HG03571 (cell line): ENCODE data around the gene SOCS1.

Source experiments
- ATAC-seq: cut with Tn5 transposase; IDR thresholded peaks from one replicate; pipeline ENCODE4 v1.9.1; 2021; ENCODE audit not compliant: unreplicated experiment

SOCS1 gene

DNA sequence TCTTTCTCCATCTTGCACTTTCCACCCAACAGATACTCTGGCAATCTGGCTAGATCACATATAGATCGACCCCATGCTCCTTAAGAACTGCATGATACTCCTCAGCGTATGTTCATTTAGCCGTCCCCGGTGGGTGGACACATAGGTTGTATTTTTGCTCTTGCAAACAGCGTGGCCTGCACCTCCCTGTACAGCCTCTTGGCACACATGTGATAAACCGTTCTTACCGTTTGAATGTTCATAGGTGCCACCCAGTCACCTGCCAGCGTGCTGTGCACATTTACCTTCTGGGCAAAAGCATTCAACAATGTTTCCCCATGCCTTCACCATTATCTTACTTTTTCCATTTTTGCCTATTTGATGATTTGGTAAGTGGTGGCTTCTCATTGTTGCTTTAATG lies 6.9 kb upstream of the SOCS1 start:
- ATAC-seq: no peak

DNA sequence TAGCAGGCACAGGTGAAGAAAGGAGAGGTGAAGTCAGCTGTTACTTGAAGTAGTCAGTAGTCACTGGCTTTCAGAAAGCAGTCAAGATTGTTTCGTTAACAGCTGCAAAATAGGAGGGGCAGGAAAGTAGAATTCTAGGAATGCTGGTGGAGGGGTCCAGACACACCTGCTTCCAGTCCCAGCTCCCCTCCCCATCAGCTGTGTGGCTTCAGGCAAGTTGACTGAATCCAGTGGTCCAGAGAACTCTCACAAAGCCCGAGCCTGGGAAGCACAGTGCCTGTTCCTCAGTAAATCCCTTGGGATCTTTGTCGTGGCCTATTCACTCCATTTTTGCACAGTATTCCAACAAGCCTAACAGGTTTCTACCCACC lies 4.6 kb upstream of the SOCS1 start:
- ATAC-seq: no peak

DNA sequence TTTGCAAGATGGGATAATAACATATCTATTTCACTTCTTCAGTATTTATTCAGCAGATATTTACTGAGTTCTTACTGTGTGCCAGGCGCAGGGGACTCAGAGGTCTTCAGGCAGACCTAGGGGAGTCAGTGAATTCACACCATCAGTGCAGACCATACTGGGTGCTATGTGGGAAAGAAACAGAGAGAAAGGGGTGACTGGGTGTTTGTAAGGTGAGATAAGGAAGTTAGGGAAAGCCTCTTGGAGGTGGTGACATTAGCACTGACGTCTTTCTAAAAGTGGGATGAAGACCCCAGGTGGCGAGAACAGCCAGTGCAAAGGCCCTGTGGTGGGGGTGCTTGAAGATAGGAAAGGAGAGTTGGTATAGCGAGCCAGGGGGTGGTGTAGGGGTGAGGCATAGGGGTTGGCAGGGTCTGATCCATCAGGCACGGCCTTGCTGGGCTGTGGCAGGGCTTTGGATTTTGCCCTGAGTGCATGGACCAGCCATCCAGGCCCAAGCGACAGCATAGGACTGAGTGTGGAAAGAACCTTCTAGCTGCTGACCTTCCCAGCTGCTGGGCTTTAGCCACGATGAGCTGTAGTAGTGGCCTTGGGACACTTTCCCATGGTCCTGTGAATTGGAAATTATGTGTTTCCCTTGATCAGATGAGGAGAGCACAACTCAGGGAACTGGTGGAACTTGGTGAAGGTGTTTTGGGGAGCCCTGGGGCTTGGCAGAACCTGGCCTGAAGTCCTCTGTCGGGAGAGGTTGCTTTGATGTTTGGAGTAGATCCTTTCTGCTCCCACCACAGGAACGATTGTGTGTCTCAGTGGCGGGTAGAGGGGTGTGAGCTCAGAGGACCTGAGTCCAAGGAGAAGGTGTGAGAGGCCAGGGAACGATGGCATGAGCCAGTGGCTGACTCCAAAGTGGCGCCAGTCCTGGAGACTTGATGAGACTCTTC lies 3.9 kb upstream of the SOCS1 start:
- ATAC-seq: no peak

DNA sequence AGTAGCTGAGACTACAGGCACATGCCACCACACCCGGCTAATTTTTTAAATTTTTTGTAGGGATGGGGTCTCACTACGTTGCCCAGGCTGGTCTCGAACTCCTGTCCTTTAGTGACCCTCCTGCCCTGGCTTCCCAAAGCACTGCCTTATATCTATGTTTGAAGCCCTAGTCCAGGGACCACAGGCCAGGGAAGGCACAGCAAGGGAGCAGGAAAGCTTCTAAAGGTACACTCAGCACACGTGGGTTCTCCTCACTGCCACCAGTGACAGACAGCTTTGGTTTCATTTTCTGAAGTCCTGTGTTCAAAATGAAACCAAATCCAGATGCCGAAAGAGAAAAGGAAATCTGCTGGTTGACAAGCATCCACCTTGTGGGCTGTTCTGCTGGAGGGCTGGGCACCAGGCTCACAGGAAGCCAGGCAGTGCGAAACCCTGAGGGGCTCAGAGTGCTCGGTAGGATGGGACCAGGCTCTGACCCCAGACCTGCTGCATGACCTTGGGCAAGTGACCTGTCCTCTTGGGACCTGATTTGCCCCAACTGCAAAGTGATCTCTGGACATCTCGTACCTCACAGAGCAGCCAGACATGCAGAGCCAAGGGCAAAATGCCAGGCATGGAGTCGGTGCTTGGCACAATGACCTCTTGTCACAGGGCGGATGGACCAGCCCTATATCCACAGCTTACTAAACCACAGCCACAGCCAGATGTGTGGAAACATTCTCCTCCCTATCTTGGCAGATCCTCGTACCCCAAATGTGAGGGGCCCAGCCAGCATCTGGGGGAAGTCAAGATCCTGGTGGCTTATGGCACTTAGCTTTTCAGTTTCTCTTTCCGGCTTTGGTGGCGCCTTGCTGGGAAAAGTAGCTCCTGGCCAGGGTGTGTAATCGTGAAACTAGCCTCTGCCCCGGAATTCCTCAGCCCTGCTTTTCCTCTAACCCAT lies 2.8 kb upstream of the SOCS1 start:
- no peak for ATAC-seq

DNA sequence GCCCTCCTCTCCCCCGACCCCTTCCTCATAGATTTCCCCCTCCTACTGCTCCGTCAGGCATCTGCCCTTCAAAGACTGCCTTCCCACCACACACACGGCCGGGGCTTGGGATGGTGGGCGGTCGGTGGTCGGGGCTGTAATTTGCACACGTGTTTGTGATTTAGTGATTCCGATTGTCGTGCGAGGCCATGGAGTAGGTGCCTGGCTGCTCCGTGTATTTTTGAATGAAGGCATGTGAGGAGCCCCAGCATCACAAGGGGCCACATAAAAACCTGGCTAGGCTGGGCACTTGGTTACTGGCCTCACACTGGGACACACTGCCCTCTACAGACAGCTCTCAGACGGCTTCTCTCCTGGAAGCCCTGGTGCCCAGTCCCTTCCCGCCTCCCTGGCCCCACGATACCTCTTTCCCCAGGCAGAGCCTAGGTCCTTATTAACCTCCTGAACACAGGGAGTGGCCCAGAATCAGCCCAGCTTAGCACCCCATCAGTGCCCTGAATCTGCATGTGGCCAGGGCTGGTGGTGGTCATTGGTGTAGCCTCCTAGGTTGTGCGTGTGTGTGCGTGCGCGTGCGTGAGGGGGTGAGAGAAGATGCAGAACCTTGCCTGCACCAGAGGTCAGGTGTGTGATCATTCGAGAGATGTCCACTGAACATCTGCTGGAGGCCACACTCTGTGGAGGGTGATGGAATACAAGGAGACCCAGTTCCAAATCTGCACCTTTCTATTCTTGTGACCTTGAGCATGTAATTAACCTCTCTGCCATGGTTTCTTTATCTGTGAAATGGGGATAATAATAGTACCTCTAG lies 1.3 kb upstream of the SOCS1 start:
- no peak for ATAC-seq

DNA sequence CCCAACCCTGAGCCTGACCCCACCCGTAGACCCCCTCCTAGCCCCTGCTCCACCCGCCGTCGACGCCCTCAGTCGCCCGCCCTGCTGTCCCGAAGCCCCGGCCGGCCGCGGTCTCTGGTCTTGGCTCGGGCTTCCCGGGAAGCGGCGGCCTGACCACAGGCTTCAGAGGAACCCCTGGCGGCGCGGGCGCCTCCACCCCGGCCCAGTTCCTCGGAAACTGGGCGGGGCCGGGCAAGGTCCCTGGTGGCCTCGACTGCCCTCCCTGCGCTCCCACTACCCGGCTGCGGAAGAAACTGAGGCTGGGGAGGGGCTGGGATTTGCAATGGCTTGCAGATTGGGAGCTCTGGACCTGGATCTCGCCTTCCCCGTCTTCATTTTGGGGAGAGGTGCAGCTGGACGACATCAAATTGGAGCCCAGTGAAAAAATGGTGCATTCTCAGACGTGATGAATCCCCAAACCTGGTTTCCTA lies 692 bp upstream of the SOCS1 start:
- ATAC-seq: no peak

DNA sequence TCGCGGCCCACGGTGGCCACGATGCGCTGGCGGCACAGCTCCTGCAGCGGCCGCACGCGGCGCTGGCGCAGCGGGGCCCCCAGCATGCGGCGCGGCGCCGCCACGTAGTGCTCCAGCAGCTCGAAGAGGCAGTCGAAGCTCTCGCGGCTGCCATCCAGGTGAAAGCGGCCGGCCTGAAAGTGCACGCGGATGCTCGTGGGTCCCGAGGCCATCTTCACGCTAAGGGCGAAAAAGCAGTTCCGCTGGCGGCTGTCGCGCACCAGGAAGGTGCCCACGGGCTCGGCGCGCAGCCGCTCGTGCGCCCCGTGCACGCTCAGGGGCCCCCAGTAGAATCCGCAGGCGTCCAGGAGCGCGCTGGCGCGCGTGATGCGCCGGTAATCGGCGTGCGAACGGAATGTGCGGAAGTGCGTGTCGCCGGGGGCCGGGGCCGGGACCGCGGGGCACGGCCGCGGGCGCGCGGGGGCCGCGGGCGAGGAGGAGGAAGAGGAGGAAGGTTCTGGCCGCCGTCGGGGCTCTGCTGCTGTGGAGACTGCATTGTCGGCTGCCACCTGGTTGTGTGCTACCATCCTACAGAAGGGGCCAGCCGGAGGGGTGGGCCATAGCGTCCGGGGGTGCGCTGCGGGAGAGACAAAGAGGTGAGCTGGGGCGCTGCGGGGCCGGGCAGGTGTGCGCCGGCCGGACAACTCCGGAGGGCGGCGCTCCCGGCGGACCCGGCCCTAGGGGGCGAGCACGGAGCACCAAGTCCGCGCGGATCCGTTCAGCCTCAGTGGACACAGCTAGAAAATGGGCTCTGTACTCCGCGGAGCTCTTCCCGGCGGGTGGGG lies 879 bp downstream of the SOCS1 start:
- peak; percentile 3 for ATAC-seq

DNA sequence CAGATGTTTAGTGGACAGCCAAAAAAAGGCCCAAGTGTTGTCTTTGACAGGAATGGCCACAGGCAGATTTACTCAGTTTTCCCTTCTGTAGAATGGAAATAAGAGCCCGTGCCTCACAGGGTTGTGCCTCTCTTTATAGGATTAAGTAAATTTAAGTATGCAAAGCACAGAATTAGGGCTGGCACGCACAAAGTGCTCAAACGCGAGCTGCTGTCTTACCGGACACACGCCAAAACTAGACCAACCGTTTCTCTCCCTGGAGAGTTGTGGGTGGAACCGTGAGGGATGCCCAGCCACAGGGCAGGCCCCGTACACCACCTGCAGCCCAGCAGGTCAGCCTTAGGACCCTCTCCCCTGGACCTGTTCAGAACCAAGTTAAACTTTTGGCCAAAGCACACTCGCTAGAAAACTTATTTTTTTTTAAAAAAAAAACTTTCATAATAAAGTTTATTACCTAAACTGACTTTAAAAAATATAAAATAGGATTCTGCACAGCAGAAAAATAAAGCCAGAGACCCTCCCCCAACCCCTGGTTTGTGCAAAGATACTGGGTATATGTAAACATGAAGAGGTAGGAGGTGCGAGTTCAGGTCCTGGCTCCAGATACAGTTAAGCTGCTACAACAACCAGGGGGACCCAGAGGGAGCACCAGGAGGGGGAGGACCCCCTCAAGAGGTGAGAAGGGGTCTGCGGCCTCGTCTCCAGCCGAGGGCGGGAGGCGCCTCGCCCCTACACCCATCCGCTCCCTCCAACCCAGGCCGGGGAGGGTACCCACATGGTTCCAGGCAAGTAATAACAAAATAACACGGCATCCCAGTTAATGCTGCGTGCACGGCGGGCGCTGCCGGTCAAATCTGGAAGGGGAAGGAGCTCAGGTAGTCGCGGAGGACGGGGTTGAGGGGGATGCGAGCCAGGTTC lies 1.8 kb downstream of the SOCS1 start:
- no peak for ATAC-seq

DNA sequence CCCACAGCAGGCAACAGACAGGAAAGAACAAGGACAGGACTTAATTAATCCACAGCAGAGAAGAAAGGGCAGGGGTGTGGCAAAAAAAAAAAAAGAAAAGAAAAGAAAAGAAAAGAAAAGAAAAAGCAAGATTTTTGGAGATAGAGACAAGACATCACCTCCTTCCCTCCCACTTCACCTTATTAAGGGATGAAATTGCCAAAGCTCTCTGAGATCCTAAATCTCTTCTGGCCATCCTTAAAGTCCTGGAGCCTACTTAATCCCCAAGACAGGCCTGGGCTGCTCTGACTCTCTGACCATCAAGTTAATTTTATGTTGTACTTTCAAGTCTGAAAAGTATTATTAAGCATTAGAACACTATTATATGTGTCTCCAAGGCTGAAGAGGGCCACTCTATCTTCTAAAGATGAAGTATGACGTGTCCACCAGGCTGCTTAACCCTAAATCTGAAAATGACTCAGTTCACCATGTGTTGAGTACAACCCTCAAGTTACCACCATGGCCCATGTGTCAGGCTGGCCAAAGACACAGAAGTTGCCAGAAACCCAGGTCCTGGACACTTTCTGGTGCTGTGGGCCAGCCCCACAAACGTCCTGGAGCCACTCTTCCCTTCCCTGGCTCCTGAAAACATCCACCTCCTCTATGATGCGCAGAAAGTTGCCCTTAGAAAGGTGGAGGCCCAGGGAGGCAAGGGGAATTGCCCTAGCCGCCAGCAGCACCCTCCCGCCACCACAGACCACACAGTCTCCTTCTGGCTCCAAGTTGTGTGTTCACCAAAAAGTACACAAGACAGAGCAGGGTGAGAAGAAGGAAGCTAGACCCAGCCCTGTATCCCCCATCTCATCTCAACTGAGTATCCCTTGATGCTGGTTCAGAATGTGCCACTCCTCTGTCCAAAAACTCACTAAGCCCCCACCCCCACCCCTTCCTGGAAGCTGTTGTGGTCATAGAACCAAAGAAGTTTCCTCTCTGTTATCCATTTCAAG lies 2.7 kb downstream of the SOCS1 start:
- no peak for ATAC-seq

DNA sequence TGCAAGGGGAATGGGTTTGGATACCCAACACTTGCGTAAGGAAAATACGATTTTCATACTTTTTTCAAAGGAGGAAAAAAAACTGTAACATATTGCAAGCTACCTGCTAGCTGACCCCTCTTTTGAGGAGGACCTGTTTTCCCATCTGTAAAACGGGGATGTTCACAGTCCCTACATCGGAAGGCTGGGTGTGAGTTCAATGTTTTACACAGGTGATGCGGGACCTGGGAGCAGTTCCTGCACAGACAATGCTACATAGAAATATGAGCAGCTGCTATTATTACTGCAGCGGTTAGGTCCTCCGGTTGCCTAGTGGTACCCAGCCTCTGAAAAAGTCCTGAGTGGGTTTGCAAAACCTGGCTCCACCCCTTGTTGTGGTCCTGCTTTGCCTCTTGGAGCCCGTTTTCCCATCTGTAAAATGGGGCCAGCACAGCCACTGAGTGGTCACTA lies 3.5 kb downstream of the SOCS1 start:
- ATAC-seq: no peak

DNA sequence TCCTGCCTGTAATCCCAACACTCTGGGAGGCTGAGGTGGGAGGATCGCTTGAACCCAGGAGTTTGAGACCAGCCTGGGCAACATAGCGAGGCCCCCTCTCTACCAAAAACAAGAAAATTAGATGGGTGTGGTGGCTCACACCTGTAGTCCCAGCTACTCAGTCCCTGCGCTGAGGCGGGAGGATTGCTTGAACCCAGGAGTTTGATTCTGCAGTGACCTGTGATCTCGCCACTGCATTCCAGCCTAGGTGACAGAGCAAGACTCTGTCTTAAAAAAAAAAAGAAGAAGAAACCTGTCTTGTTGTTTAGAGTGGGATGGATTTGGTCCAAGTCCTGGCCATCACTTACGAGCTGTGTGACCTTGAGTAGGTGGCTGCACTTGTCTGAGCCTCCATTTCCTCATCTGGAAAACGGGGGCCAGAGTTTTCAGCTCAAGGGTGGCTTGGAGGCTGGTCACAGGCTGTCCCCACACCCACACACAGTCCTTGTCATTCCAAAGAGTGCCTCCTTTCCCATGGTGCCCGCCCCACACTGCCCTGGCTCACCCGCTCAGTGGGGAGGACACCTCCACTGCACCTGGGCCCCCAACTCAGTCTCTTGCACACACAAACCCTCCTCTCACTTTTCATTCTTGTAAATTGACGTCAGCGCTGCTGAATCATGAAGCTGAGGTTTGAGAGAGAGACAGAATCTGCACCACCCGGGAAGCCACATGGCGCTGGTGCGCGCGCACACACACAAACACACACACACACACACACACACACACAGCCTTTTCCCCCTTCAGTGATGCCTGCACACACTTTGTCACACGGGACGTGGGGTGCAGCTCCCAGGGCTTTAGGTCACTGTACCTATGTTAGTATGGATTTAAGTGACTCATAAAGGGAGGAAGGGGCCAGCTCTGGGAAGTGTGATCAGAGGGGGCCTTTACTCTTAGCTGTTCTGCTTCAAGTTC lies 4.2 kb downstream of the SOCS1 start:
- no peak for ATAC-seq

DNA sequence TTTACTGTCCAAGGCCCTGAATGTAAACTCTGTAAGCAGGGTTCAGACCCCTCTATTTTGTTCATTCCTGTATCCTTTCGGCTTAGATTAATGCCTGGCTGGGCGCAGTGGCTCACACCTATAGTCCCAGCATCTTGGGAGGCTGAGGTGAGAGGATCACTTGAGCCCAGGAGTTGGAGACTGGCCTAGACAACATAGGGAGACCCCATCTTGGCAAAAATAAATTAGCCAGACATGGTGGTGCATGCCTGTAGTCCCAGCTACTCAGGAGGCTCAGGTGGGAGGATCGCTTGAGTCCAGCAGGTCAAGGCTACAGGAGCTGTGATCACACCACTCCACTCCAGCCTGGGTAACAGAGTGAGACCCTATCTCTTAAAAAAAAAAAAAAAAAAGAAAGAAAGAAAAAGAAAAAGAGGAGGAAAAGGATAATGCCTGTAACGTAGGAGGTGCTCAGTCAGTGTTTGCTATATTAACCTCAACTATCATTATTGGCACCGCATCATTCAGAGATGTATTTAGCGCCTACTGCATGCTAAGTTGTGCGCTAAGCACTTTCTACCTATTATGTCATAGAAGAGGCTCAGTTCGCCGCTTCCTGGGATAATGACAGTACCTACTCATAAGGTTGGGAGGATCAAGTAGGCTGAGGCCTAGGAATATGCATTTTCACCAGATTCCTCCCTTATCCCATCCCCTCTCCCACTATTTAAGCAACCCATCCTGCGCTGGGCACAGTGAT lies 5.0 kb downstream of the SOCS1 start:
- no peak for ATAC-seq

DNA sequence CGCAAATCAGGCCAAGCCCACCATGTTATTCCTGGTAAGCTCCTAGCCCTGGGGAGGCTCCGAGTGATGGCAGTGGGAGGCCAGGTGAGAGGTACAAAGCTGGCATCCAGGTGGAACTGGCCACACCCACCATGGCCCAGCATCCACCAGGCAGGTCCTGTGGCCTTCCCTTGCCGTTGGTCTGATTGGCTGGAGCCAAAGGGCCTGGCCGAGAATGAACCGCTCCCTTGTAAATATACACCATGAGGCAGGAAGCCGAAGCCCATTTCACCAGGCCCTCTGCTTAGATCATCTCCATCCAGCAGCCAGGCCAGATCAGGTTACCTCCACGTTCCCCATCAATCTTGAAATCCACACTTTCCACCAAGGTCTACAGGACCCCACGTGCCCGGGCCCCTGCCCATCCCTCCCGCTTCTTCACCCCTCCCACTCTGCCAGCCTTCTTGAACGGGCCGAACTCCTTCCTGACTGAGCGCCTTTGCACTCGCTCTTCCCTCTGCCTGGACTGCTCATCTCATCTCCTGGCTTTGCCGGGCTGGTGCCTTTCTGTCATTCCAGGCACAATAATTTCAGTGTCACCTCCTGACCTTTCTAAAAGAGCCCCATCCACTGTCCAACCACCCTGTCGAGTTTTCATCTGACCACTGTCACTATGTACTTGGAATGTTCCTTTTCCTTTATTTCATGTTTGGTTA lies 5.8 kb downstream of the SOCS1 start:
- no peak for ATAC-seq

DNA sequence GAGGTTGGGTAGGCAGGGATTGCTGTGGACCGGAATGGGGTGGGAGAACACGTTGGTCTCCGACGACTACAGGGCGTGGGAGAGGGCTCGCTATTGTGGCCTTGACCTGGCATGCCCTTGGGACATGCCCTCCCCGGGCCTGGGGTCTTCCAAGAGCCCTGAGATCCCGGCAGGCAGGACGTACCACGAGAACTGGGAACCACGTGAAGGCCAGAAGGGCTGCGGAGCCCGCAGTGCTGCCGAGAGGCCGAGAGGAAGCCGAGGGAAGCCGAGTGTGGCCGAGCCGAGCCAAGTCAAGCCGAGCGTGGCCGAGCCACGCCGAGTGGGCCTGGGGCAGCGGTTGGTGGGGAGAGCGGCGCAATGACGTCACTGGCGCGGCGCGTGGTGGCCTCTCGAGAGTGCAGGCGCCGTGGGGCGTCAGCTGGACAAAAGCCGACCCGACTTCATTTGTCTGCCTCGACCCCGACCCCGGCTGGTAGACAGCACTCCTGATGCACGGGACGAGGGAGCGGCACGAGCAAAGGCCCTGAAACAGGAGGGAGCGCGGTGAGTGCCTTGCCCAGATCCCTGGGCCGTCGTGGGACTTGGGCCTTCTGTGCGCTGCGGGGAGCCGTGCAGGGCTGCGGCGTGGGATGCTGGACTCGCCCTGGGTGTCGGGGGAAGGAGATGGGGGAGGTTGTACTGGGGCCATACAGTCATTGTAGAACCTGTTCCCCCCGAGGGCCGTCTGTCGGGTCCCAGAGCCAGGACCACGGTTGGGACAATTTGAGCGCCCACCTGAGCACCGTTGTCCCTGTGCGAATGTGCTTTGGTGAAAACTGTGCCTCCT lies 6.6 kb downstream of the SOCS1 start:
- no peak for ATAC-seq
